Measurements from ENCODE around the gene COL6A2.
"Not testable (repeated sequence)": the region's sequence is repeated elsewhere in the genome, so short reads cannot be mapped to it uniquely, and the experiment has no call there.

The COL6A2 gene

GRCh38 chr21:46061063-46061462, 36.8 kb upstream of the COL6A2 start:
- no peak for DNase-seq

- no peak for DNase-seq
Observed at GRCh38 chr21:46061518-46061917, 36.4 kb upstream of the COL6A2 start.

GRCh38 chr21:46061950-46062349, 36.0 kb upstream of the COL6A2 start:
- DNase-seq = no peak

GRCh38 chr21:46062471-46063211, 35.3 kb upstream of the COL6A2 start:
- no peak for DNase-seq

GRCh38 chr21:46063227-46063626, 34.7 kb upstream of the COL6A2 start:
- DNase-seq = no peak

GRCh38 chr21:46063734-46064680, 33.9 kb upstream of the COL6A2 start:
- DNase-seq = no peak

GRCh38 chr21:46064870-46065214, 33.1 kb upstream of the COL6A2 start:
- DNase-seq = no peak

GRCh38 chr21:46065215-46065913, 32.5 kb upstream of the COL6A2 start:
- DNase-seq = no peak

GRCh38 chr21:46065914-46066551, 31.9 kb upstream of the COL6A2 start:
- DNase-seq = no peak

- no peak for DNase-seq
Observed at GRCh38 chr21:46066591-46067331, 31.2 kb upstream of the COL6A2 start.

GRCh38 chr21:46067505-46068201, 30.3 kb upstream of the COL6A2 start:
- no peak for DNase-seq

GRCh38 chr21:46068516-46069079, 29.3 kb upstream of the COL6A2 start:
- DNase-seq = no peak

GRCh38 chr21:46069166-46069565, 28.7 kb upstream of the COL6A2 start:
- DNase-seq = no peak

GRCh38 chr21:46069719-46070279, 28.1 kb upstream of the COL6A2 start:
- no peak for DNase-seq

- no peak for DNase-seq
Observed at GRCh38 chr21:46071082-46071481, 26.8 kb upstream of the COL6A2 start.

GRCh38 chr21:46076724-46077123, 21.2 kb upstream of the COL6A2 start:
- not testable (repeated sequence) for DNase-seq

GRCh38 chr21:46077674-46078101, 20.2 kb upstream of the COL6A2 start:
- DNase-seq = no peak

GRCh38 chr21:46078322-46078977, 19.5 kb upstream of the COL6A2 start:
- DNase-seq = no peak

GRCh38 chr21:46078978-46079351, 18.9 kb upstream of the COL6A2 start:
- DNase-seq = no peak
